AG04449 (cell line): ENCODE results near the gene EIF4H.

ENCODE experiments used
- CTCF ChIA-PET: fragments of 350-600 bp; formaldehyde crosslinking; extraction: SDS; loops from one replicate; lab custom pipeline; 2021; ENCODE audit warnings: antibody characterized with exemption; lab: Yijun Ruan, JAX
- POLR2A ChIA-PET: fragments of 400-600, 350-600 bp; formaldehyde crosslinking; extraction: SDS; loops from one replicate; lab custom pipeline; 2020; ENCODE audit warnings: antibody characterized with exemption, inconsistent platforms; lab: Yijun Ruan, JAX
- DNase-seq: peaks from one replicate; pipeline ENCODE4 v3.0.0-alpha.2; 2010; ENCODE audit warnings: low read depth, low spot score
- H3K4me3 ChIP-seq: 2 replicates; pipeline ENCODE4 v1.5.1; 2011; ENCODE audit warnings: low read depth, mild to moderate bottlenecking, control low read depth, low read length
- CTCF ChIP-seq: IDR thresholded peaks from one replicate; pipeline ENCODE4 v1.5.1; 2011; ENCODE audit warnings: mild to moderate bottlenecking, moderate library complexity, low read length, control low read depth, inconsistent platforms; ENCODE audit not compliant: insufficient read depth; ENCODE audit errors: missing control alignments

The EIF4H gene

DNA sequence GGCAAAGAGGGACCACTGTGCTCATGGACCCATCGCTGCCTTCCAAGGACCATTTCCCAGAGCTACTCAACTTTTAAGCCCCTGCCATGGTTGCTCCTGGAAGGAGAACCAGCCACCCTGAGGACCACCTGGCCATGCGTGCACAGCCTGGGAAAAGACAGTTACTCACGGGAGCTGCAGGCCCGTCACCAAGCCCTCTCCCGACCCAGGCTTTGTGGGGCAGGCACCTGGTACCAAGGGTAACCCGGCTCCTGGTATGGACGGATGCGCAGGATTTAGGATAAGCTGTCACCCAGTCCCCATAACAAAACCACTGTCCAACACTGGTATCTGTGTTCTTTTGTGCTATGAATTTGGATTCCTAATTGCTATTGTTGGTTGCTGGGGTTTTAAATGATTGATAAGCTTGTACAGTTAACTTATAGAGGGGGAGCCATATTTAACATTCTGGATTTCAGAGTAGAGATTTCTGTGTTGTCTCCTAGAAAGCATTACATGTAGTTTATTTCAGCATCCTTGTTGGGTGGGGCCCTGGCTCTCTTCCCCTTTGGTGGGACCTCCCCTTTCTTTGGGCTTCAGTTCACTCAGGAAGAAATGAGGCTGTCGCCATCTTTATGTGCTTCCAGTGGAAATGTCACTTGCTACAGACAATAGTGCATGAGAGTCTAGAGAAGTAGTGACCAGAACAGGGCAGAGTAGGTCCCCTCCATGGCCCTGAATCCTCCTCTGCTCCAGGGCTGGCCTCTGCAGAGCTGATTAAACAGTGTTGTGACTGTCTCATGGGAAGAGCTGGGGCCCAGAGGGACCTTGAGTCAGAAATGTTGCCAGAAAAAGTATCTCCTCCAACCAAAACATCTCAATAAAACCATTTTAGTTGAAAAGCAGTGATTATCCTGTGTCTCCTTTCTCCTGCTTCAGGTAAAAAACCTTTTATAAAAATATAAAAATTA, 55.1 kb downstream of the EIF4H start:
- no peak for DNase-seq
- TF ChIP-seq CTCF: no peak
- CTCF ChIA-PET: interaction anchor here (2.1 to 2.6 kb wide), 2 partner anchors 23 to 172 kb away, joined by 9 to 10 read pairs; no protein-coding TSS in a partner anchor
- no peak overlapping the region for H3K4me3 ChIP-seq
- POLR2A ChIA-PET: no interaction called here

- ChIA-PET POLR2A (no interaction called here), CTCF (interaction anchor here (2.1 to 2.6 kb wide), 2 partner anchors 25 to 170 kb away, joined by 9 to 10 read pairs; no protein-coding TSS in a partner anchor)
Measured at GRCh38 chr7:74230446-74231231, 56.5 kb downstream of the EIF4H start.

DNA sequence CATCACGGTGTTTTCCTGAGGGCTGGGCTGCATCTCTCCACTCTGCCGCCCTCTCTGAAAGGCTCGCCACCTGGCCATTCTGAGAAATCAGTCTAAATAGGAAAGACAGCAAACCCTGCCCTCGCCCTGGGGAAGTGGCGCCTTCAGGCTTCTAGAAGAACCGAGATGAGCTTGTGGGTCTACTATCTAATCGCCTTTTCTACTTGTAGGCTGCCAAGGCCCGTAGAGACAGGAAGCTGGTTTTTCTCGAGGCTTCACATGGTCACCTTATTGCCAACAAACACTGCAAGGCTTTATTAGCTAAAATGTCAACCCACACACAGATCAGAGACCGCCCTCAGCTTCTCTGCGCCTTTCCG, 57.1 kb downstream of the EIF4H start:
- no peak overlapping the region for H3K4me3 ChIP-seq
- ChIA-PET POLR2A (no interaction called here), CTCF (no interaction called here)
- no peak for DNase-seq
- TF ChIP-seq CTCF: no peak

More at GRCh38 chr7:74230446-74231231, 56.5 kb downstream of the EIF4H start:
- H3K4me3 ChIP-seq: no peak overlapping the region
- no peak for DNase-seq
- TF ChIP-seq CTCF: no peak

GRCh38 chr7:74233655-74234285, 59.6 kb downstream of the EIF4H start:
- no peak for TF ChIP-seq CTCF
- DNase-seq: peak; percentile 33
- H3K4me3 ChIP-seq: no peak overlapping the region
- POLR2A ChIA-PET: no interaction called here
- CTCF ChIA-PET: interaction anchor here (1.1 to 2.1 kb wide), 2 partner anchors 28 to 167 kb away, joined by 3 to 10 read pairs; no protein-coding TSS in a partner anchor

GRCh38 chr7:74235518-74236268, 61.5 kb downstream of the EIF4H start:
- TF ChIP-seq CTCF: no peak
- ChIA-PET POLR2A (interaction anchor here (1.0 kb wide), 1 partner anchor 21 kb away, joined by 3 read pairs; no protein-coding TSS in a partner anchor), CTCF (interaction anchor here (0.9 to 1.6 kb wide), 3 partner anchors 29 to 165 kb away, joined by 3 to 6 read pairs (median 4); no protein-coding TSS in a partner anchor)
- no peak overlapping the region for H3K4me3 ChIP-seq
- DNase-seq: no peak
